ENCODE measurements around the gene BCAS1. TPM values are rescaled to one million over a fixed set of nuclear protein-coding genes. Genes with fewer than 3 reads are reported as not detected.

The BCAS1 gene
- total RNA-seq, 1 experiment from 2014 or later: 3.1 TPM

DNA sequence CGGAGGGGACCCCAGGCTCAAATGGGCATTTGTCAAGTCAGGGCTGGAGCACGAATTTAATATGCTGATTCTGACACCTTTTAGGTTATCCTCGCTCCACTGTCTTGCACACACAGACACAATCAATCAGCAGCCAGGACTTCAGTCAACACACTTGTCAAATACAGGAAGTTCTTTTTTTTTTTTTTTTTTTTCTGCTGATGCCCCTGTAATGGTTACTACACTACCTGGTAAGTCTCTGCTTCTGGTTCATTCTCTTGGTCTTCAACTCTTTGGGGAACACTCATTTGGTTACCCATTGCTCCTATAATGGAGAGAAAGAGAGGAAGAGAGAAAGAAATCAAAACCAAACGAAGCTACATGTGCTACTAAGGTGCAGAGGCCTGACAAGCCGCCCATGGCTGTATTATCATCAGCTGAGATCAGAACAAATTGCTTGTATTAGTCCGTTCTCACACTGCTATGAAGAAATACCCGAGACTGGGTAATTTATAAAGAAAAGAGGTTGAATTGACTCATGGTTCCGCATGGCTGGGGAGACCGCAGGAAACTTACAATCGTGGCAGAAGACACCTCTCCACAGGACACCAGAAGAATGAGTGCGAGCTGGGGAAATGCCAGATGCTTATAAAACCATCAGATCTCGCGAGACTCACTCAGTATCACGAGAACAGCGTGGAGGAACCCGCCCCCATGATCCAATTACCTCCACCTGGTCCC, 11.8 kb downstream of the BCAS1 start:
- Histone ChIP-seq H3K9me3 (ENCODE audit: control insufficient read depth, insufficient read depth, low read depth, low read length) (no peaks in the 10 kb centered on the region), H3K4me3 (ENCODE audit: low read depth in 2 of 2, low read length in 2 of 2) (no peak overlapping the region), H3K4me1 (ENCODE audit: control insufficient read depth, insufficient read depth, low read length) (peaks cover 30% of the 10 kb centered on the region), H3K27ac (ENCODE audit: low read length) (peak overlapping the region; percentile 54), H3K27me3 (ENCODE audit: control insufficient read depth, insufficient read depth, low read length) (no peaks in the 10 kb centered on the region), H3K36me3 (ENCODE audit: control insufficient read depth, insufficient read depth, low read length) (no peaks in the 10 kb centered on the region)
- ATAC-seq (no peak), DNase-seq (ENCODE audit: low read depth, low spot score) (no peak)
- CTCF ChIA-PET: interaction anchor here (0.7 kb wide), 2 partner anchors 116 to 1268 kb away, joined by 3 to 7 read pairs; no protein-coding TSS in a partner anchor
- BruUV-seq (replicated peaks): no TSS peak
- in situ Hi-C loops (cut with HindIII; ENCODE audit: low pct_unique_long_range_greater_than_20kb, low sequenced_read_pairs): no loop called here
- POLR2A ChIA-PET: no interaction called here
- no peak for TF ChIP-seq CTCF (IDR thresholded peaks at IDR 0.05)
- TF ChIP-seq, protein P1, sequence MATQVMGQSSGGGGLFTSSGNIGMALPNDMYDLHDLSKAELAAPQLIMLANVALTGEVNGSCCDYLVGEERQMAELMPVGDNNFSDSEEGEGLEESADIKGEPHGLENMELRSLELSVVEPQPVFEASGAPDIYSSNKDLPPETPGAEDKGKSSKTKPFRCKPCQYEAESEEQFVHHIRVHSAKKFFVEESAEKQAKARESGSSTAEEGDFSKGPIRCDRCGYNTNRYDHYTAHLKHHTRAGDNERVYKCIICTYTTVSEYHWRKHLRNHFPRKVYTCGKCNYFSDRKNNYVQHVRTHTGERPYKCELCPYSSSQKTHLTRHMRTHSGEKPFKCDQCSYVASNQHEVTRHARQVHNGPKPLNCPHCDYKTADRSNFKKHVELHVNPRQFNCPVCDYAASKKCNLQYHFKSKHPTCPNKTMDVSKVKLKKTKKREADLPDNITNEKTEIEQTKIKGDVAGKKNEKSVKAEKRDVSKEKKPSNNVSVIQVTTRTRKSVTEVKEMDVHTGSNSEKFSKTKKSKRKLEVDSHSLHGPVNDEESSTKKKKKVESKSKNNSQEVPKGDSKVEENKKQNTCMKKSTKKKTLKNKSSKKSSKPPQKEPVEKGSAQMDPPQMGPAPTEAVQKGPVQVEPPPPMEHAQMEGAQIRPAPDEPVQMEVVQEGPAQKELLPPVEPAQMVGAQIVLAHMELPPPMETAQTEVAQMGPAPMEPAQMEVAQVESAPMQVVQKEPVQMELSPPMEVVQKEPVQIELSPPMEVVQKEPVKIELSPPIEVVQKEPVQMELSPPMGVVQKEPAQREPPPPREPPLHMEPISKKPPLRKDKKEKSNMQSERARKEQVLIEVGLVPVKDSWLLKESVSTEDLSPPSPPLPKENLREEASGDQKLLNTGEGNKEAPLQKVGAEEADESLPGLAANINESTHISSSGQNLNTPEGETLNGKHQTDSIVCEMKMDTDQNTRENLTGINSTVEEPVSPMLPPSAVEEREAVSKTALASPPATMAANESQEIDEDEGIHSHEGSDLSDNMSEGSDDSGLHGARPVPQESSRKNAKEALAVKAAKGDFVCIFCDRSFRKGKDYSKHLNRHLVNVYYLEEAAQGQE (IDR thresholded peaks at IDR 0.05; ENCODE audit: insufficient read depth in 1 of 2, low read depth in 2 of 2, low read length in 1 of 2): no peak
- no peak for TF ChIP-seq SIN3A (IDR thresholded peaks at IDR 0.05; ENCODE audit: borderline replicate concordance, insufficient read depth, low read depth, low read length)
- no peak for TF ChIP-seq POLR2AphosphoS5 (IDR thresholded peaks at IDR 0.05; ENCODE audit: low read depth, low read length)
- no peak for TF ChIP-seq TCF7L2 (IDR thresholded peaks at IDR 0.05; ENCODE audit: low read depth, low read length)
- intact Hi-C loops (cut with micrococcal nuclease; ENCODE audit: unreplicated experiment): no loop called here

DNA sequence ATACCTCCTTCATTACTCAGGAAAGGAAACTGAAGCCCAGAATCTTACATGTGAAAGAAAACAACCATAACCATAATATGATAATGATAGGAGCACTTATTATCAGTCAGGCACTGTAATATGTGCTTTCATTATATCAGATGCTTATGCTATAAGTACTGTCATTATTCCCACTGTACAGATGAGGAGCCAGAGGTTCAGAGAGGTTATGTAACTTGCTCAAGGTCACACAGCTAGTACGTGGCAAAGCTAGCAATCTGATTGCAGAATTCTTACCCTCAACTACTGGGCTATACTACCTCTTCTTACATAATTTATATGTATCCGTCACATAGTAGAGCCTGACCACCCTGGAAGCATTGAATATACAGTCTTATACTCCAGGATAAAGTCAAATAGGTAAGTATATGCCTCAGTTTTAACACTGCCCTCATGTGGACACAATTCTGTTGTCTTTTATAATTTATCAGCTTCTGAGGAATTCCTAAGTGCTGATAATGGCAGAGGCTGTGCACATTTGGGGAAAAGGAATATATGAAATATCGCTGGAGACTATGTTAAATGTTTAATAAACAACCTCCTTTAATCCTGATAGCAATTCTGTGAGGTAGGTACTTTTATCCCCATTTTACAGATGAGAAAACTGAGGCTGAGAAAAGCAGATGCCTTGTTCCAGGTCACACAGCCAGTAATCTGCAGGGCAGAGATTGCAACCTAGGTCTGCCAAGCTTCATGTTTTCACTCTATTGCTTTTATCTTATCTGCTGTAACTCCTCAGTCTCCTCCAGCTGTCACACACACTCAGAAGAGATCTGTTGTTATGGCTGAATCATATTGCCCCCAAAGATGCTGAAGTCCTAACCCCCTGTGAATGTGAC, 13.4 kb downstream of the BCAS1 start:
- CTCF ChIA-PET: no interaction called here
- BruUV-seq (replicated peaks): no TSS peak

More for the DNA sequence above, 13.4 kb downstream of the BCAS1 start:
- Histone ChIP-seq H3K4me3 (ENCODE audit: low read depth in 2 of 2, low read length in 2 of 2) (no peak overlapping the region), H3K27ac (ENCODE audit: low read length) (peak overlapping the region; percentile 2; the same call in 1 of the 2 replicates), H3K36me3 (ENCODE audit: control insufficient read depth, insufficient read depth, low read length) (no peaks in the 10 kb centered on the region), H3K9me3 (ENCODE audit: control insufficient read depth, insufficient read depth, low read depth, low read length) (no peaks in the 10 kb centered on the region), H3K27me3 (ENCODE audit: control insufficient read depth, insufficient read depth, low read length) (no peaks in the 10 kb centered on the region), H3K4me1 (ENCODE audit: control insufficient read depth, insufficient read depth, low read length) (peaks cover 14% of the 10 kb centered on the region; the same call in 1 of the 2 replicates)
- no peak for ATAC-seq
- POLR2A ChIA-PET: no interaction called here
- TF ChIP-seq CTCF (IDR thresholded peaks at IDR 0.05) (peak; percentile 11; the same call in 1 of the 2 replicates), POLR2AphosphoS5 (IDR thresholded peaks at IDR 0.05; ENCODE audit: low read depth, low read length) (no peak)
- no peak for DNase-seq (ENCODE audit: low read depth, low spot score)
- in situ Hi-C loops (cut with HindIII; ENCODE audit: low pct_unique_long_range_greater_than_20kb, low sequenced_read_pairs): no loop called here
- intact Hi-C loops (cut with micrococcal nuclease; ENCODE audit: unreplicated experiment): no loop called here

All from Panc1 (cell line).